Hepatocyte (in vitro differentiated cells): Measurements from ENCODE around the gene IMMP2L. TPM values are rescaled to one million over a fixed set of nuclear protein-coding genes. Genes with fewer than 3 reads are reported as not detected.

Experiments used
- DNase-seq: peaks from one replicate; pipeline ENCODE4 v3.0.0-alpha.2; 2016; ENCODE audit warnings: low spot score
- H2AFZ ChIP-seq: fragments of 200-600 bp; sonication (generic); 2 replicates; pipeline ENCODE4 v1.6.0; 2016; ENCODE audit warnings: antibody characterized with exemption, mild to moderate bottlenecking
- H3K27ac ChIP-seq: fragments of 200-600 bp; sonication (generic); 2 replicates; pipeline ENCODE4 v1.5.1; 2016; ENCODE audit warnings: mild to moderate bottlenecking
- H3K27me3 ChIP-seq: fragments of 200-600 bp; sonication (generic); 2 replicates; pipeline ENCODE4 v1.6.1; 2016
- H3K36me3 ChIP-seq: fragments of 200-600 bp; sonication (generic); replicated peaks from 2 replicates; pipeline ENCODE4 v1.5.1; 2016; ENCODE audit warnings: low read depth; ENCODE audit not compliant: insufficient read depth
- H3K4me1 ChIP-seq: fragments of 200-600 bp; sonication (generic); 2 replicates; pipeline ENCODE4 v1.5.1; 2016; ENCODE audit warnings: mild to moderate bottlenecking, moderate library complexity; ENCODE audit not compliant: insufficient read depth
- H3K4me2 ChIP-seq: fragments of 200-600 bp; sonication (generic); 2 replicates; pipeline ENCODE4 v1.6.0; 2016
- H3K4me3 ChIP-seq: fragments of 200-600 bp; sonication (generic); 2 replicates; pipeline ENCODE4 v1.5.1; 2016; ENCODE audit warnings: mild to moderate bottlenecking
- H3K79me2 ChIP-seq: fragments of 200-600 bp; sonication (generic); 2 replicates; pipeline ENCODE4 v1.6.0; 2017; ENCODE audit warnings: mild to moderate bottlenecking
- H3K9me2 ChIP-seq: fragments of 200-600 bp; sonication (generic); replicated peaks from 2 replicates; pipeline ENCODE4 v1.6.0; 2017; ENCODE audit warnings: mild to moderate bottlenecking; ENCODE audit not compliant: insufficient read depth
- H3K9me3 ChIP-seq: fragments of 200-600 bp; sonication (generic); 2 replicates; pipeline ENCODE4 v1.5.1; 2016; ENCODE audit warnings: low read depth, mild to moderate bottlenecking
- H4K20me1 ChIP-seq: fragments of 200-600 bp; sonication (generic); 2 replicates; pipeline ENCODE4 v1.6.0; 2016; ENCODE audit warnings: mild to moderate bottlenecking; ENCODE audit not compliant: insufficient read depth, poor library complexity, severe bottlenecking
- EZH2 ChIP-seq: fragments of 200-600 bp; sonication (generic); IDR thresholded peaks from 2 replicates; pipeline ENCODE4 v1.6.1; 2016; ENCODE audit warnings: antibody characterized with exemption, mild to moderate bottlenecking, borderline replicate concordance
- EZH2phosphoT487 ChIP-seq: fragments of 200-600 bp; sonication (generic); IDR thresholded peaks from one replicate; pipeline ENCODE4 v1.6.1; 2018; ENCODE audit warnings: antibody characterized with exemption, mild to moderate bottlenecking, low read depth, moderate library complexity; ENCODE audit not compliant: unreplicated experiment, severe bottlenecking
- WGBS: methylation state at CpG from one replicate; pipeline ENCODE4 v1.1.6; 2016; ENCODE audit warnings: low lambda C conversion rate; ENCODE audit errors: missing lambda C conversion rate; 5-methylcytosine and 5-hydroxymethylcytosine counted together
- polyA plus RNA-seq: library from polyadenylated mRNA; unstranded; fragments of >200 nt; fragmentation: Nextera tagmentation; extraction: Ambion mirVana; gene quantifications from 2 replicates; pipeline ENCODE4 v1.2.1, GENCODE V29; 2016
- total RNA-seq: library from RNA; depleted of rRNA; stranded (reverse); fragments of >200 nt; gene quantifications from 2 replicates; pipeline ENCODE4 v1.2.3, GENCODE V29; 2014
- TF ChIP-seq, protein P1 (sequence below): fragments of 200-600 bp; sonication (generic); IDR thresholded peaks from 2 replicates; pipeline ENCODE4 v1.5.1; 2016; ENCODE audit warnings: antibody characterized with exemption, mild to moderate bottlenecking; ENCODE audit not compliant: poor library complexity

IMMP2L gene
- total and polyA plus RNA-seq, 2 experiments from 2014 or later, result 13.3 to 17.6 TPM

DNA sequence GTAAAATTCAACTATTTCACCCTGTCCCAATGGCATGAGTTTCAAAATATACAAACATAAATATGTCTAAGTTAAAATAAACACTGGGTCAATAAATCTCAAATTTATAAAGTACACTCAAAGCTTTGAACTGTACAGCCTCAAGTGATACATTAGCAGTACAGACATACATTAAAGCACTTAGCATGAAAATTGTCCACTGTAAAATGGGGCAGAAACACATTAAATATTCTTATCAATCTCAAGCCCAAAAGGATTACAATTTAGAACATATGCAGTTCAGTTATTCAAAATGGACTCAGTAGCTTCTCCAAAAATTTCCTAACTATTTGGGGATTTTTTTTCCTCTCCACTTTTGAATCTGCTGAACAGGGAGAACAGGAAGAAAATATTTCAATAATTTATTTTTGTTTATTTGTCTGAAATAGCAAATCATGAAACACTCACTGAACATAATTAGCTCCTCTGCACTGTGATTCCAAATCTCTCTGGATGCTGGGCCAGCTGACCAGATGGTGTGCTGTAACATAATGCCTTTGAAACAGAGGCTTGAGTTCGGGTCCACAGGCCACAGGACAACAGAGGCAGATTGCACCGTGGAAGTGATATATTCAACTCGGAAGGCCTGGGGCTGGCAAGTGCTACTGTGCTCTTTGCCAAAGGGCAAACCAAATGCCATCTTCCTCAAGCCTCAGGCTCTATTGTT lies 720.3 kb downstream of the IMMP2L start:
- WGBS, result 73% methylated on average over 3 of the region's 3 CpGs
- H3K27me3 ChIP-seq, result no peaks in the 10 kb centered on the region
- no peaks in the 10 kb centered on the region for H3K4me1 ChIP-seq
- no peaks in the 10 kb centered on the region for H3K9me3 ChIP-seq
- no peaks in the 10 kb centered on the region for H3K79me2 ChIP-seq
- no peaks in the 10 kb centered on the region for H3K36me3 ChIP-seq
- no peak overlapping the region for H3K27ac ChIP-seq
- no peak for TF ChIP-seq EZH2
- TF ChIP-seq EZH2phosphoT487, result no peak
- TF ChIP-seq, protein P1, sequence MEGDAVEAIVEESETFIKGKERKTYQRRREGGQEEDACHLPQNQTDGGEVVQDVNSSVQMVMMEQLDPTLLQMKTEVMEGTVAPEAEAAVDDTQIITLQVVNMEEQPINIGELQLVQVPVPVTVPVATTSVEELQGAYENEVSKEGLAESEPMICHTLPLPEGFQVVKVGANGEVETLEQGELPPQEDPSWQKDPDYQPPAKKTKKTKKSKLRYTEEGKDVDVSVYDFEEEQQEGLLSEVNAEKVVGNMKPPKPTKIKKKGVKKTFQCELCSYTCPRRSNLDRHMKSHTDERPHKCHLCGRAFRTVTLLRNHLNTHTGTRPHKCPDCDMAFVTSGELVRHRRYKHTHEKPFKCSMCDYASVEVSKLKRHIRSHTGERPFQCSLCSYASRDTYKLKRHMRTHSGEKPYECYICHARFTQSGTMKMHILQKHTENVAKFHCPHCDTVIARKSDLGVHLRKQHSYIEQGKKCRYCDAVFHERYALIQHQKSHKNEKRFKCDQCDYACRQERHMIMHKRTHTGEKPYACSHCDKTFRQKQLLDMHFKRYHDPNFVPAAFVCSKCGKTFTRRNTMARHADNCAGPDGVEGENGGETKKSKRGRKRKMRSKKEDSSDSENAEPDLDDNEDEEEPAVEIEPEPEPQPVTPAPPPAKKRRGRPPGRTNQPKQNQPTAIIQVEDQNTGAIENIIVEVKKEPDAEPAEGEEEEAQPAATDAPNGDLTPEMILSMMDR, result no peak
- H2AFZ ChIP-seq, result no peak overlapping the region
- no peak overlapping the region for H3K4me2 ChIP-seq
- H3K4me3 ChIP-seq, result no peak overlapping the region
- no peaks in the 10 kb centered on the region for H3K9me2 ChIP-seq
- H4K20me1 ChIP-seq, result no peaks in the 10 kb centered on the region
- no peak for DNase-seq

DNA sequence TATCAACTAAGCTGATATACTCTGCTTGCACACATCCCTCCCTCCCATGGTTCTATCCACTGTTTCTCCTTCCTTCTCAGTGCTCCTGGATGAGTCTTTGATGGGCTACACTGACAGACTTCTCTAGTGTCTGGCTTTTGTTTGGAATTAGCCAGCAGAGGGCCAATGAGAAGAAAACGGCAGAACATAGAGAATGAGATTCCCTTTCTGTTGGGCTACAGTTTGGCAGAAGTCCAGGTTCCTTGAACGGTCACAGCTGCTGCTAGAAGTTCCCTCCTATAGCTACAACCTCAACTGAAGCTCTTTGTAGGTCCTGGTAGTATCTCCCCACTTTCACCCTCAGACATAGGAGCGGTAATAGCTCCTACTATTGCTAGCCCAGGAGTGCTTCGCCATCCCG lies 722.4 kb downstream of the IMMP2L start:
- Histone ChIP-seq H4K20me1 (no peaks in the 10 kb centered on the region), H3K79me2 (no peaks in the 10 kb centered on the region), H3K4me1 (no peaks in the 10 kb centered on the region), H3K27me3 (no peaks in the 10 kb centered on the region), H3K9me2 (no peaks in the 10 kb centered on the region), H3K9me3 (no peaks in the 10 kb centered on the region), H3K36me3 (no peaks in the 10 kb centered on the region), H3K4me3 (no peak overlapping the region), H2AFZ (no peak overlapping the region), H3K27ac (no peak overlapping the region), H3K4me2 (no peak overlapping the region)
- TF ChIP-seq, protein P1, result no peak
- TF ChIP-seq EZH2 (no peak), EZH2phosphoT487 (no peak)
- peak; percentile 57 for DNase-seq
- WGBS, result 67% methylated on average over 5 of the region's 5 CpGs

DNA sequence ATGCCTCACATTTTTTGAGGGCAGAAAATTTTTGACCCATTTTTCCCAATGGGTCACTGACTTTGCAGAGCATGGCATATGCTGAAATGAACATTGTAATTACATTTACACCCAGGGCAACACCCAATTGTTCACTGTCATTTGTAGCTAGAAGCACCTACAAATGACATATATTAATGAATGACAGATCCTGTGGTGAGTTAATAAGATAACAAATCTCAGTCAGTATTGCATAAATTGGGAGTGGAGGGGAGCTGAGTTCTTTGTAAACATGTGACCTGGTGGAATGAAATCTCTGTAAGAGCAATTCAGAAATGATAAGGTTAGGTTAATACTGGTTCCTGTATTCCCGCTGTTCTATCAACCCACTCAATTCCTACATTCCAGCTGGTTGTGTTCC lies 726.4 kb downstream of the IMMP2L start:
- DNase-seq, result peak; percentile 10
- TF ChIP-seq, protein P1, result no peak
- TF ChIP-seq EZH2 (no peak), EZH2phosphoT487 (no peak)
- Histone ChIP-seq H3K9me2 (no peaks in the 10 kb centered on the region), H3K9me3 (no peaks in the 10 kb centered on the region), H3K27me3 (no peaks in the 10 kb centered on the region), H3K27ac (peak overlapping the region; percentile 5), H3K4me1 (peaks cover 2% of the 10 kb centered on the region), H3K4me2 (no peak overlapping the region), H2AFZ (no peak overlapping the region), H4K20me1 (no peaks in the 10 kb centered on the region), H3K36me3 (no peaks in the 10 kb centered on the region), H3K4me3 (no peak overlapping the region), H3K79me2 (no peaks in the 10 kb centered on the region)
- 80% methylated on average over 1 of the region's 1 CpG for WGBS
